ENCODE measurements around the gene GPN1. TPM values are rescaled to one million over a fixed set of nuclear protein-coding genes. Genes with fewer than 3 reads are reported as not detected.
A peak's percentile ranks its signal among the peaks of the same experiment; 100 is the strongest.
"Not testable (repeated sequence)": the region's sequence is repeated elsewhere in the genome, so short reads cannot be mapped to it uniquely, and the experiment has no call there.

Gene GPN1
- 31.3 TPM for polyA plus RNA-seq (2013, experiment 1 of 2; ENCODE audit: insufficient read length)
- polyA plus RNA-seq (2013, experiment 2 of 2; ENCODE audit: insufficient read length): 36.4 TPM

DNA sequence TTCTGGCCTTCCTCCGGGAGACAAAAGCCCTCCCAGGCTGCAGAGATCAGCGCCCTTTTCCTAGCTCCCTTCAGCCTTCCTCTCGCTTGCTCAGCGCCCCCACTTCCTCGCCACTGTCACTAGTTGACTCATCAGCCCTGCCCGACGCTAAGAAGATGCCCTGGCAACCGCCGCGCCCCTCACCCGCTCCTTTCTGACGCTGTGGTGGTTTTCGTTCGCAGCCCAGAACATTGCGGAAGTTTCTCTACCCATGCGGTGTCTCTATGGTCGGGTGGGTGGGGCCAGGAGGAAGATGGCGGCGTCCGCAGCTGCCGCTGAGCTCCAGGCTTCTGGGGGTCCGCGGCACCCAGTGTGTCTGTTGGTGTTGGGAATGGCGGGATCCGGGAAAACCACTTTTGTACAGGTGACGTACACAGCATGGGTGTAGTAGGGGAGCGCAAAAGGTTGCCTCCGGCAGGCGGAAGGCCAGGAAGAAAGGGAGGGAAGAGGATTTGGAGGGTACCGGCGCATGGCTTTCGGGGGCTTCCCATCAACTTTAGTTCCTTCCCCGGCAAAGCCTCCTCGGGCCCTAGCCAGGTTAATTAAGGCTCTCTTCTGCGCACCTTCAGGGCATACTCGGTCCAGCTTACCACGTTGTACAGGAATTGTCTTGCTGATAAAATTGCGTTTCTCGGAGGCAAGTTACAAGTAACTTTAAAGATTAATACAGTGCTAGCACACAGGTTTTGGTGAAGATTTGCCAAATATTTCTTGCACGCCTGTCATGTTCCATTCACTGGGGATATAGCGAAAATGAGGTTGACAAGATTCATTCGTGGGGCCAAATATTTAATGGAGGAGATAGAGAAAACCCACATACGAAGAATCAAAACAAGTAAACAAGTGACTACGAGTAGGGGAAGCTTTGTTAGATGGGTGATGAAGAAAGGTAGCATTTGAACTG lies at the start of gene GPN1, which contains the start of gene CCDC121:
TSS of gene GPN1 (plus strand) at position 284 of the 943 bp plus-strand sequence. CDS start at position 293, 9 bp downstream.
TSS of gene CCDC121 (minus strand) at position 246 of the 943 bp plus-strand sequence. CDS start 1,213 bp downstream, outside the sequence.
- DNase-seq: peak; percentile 94

- DNase-seq: no peak
Observed at GRCh38 chr2:27581417-27582128, 47.3 kb upstream of the GPN1 start.

DNA sequence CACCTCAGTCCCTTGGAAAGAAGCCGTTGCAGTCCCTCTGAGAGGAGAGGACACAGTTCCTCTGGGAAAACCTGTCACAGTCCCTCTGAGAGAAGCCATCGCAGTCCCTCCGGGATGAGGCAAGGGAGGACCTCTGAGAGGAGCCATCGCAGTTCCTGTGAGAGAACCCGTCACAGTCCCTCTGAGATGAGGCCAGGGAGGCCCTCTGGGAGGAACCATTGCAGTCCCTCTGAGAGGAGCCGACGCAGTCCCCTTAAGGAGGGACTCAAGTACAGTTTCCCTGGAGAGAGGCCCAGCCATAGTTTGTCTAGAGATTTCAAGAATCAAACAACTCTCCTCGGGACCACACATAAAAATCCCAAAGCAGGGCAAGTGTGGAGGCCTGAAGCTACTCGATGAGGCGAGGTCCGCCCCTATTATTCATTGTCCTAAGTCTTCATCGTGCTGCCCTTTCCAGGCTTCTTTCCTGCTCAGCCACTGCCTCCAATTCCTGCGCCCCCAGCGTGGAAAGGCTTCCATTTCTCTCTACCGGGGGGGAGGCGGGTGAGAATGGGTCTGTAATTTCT lies 46.6 kb upstream of the GPN1 start:
- no peak for DNase-seq

- peak; percentile 97 for DNase-seq
Observed at GRCh38 chr2:27582695-27583389, 46.0 kb upstream of the GPN1 start, which contains the start of gene ZNF512. TSS of gene ZNF512 (plus strand) at chr2:27583042. CDS start at chr2:27583113, 71 bp downstream.

DNA sequence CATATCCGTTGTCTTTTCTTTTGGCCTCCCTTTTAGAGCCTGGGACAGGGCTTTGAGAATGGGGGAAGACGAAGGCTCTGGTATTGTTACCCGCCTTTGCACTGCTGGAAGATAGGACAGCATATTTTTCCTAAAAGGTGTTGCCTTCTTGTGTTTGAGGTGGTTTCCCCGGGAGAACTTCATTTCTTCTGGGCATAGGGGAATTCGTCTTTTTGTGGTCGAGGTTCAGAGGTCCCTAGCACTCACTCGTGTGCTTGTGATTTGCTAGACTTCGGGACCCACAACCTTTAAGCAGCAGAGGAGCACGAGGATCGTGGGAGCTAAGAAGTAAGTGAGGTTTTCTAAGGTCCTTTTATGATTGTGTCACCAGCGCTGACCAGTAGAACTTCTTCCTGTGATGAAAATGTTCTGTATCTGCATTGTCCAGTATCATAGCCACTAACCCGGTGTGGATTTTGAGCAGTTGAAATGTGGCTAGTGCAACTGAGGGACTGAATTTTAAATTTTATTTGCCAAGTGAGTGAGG lies 45.4 kb upstream of the GPN1 start:
- no peak for DNase-seq

GRCh38 chr2:27584597-27584996 lies 44.3 kb upstream of the GPN1 start:
- DNase-seq: no peak

- no peak for DNase-seq
Observed at GRCh38 chr2:27587025-27587424, 41.8 kb upstream of the GPN1 start.

DNA sequence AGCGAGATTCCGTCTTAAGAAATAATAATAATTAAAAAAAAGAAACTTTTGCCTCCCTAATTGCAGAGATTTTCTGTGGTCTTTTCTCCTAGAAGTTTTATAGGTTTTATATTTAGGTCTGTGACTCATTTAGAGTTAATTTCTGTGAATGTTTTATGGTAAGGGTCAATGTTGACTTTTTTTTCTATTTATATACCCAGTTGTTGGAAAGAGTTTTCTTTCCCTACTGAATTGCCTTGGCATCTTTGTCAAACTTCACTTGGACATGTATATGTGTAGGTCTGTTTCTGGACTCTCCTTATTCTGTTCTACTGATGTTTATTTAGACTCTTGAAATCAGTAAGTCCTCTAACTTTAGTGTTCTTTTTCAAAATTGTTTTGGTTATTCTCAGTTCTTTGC lies 40.5 kb upstream of the GPN1 start:
- DNase-seq: no peak

DNA sequence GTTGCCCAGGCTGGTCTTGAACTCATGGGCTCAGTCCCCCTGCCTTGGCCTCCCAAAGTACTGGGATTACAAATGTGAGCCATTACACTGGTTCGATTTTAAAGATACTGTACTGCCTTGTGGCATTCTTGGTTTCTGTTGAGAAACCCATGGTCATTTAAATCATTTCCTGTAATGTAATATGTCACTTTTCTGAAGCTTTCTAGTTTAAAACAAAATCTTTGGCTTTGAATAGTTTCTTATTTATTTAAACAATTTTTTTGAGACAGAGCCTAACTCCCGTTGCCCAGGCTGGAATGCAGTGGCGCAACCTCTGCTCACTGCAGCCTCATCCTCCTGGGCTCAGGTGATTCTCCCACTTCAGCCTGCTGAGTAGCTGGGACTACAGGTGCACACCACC lies 37.1 kb upstream of the GPN1 start:
- no peak for DNase-seq

GRCh38 chr2:27593240-27593639 lies 35.6 kb upstream of the GPN1 start:
- DNase-seq: no peak

- DNase-seq: not testable (repeated sequence)
Observed at GRCh38 chr2:27594020-27594703, 34.7 kb upstream of the GPN1 start.

GRCh38 chr2:27595412-27595811 lies 33.4 kb upstream of the GPN1 start:
- DNase-seq: not testable (repeated sequence)

DNA sequence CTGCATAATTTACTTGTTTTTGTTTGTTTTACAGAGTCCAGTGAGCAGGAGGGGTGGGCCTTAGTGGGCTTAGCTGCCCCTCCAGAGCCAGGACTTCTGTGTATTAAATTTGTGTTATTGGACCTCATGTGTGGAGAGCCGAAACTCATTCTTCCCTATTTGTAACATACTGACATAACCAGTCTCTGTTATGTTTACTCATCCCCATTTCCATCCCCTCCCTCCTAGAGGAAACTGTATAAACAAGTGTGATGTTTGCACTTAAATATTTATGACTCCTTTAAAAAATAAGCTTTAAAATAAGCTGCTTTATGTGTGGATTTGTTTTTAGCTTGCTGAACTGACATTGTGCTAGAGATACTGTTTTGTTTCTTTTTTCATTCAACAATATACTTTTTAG lies 32.2 kb upstream of the GPN1 start:
- DNase-seq: no peak

GRCh38 chr2:27606611-27607010 lies 22.2 kb upstream of the GPN1 start:
- DNase-seq: no peak

DNA sequence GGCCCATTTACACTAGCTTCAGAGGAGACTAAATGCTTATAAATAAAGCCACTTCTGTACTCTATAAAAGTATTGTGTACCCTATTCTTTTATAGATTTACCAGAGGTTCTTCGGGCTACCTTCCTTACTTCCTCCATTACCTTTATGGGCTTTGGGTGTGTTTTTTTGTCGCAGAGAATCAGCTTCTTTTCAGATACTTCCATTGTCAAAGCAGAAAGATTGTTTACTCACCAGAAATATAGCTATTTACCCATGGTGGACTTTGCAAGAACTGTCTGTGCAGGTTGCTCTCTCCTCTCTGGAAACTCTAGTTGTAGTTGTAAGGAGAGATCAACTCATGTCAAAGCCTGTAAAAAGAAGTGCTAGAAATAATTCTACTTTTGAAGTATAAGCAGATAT lies 14.9 kb upstream of the GPN1 start:
- DNase-seq: no peak

- DNase-seq: no peak
Observed at GRCh38 chr2:27615316-27615715, 13.5 kb upstream of the GPN1 start.

DNA sequence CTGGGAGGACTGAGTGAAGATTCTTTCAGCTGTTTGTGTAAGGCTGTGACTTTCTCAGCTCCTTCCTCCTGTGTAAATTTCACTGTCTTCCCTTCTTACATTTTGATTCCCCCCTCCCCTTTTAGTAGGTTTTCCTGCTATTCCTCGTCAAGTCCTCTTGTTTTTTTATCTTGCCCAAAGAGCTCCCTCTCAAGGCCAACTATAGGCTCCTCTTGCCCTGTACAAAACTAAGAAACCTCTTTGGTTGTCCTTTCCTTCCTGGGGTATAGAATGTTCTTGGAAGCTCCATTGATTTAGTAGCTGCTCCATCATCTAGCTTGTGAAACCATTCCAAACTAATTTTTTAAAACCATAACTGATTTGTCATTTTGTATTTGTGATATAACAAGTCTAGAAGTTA lies 7.3 kb upstream of the GPN1 start:
- no peak for DNase-seq

DNA sequence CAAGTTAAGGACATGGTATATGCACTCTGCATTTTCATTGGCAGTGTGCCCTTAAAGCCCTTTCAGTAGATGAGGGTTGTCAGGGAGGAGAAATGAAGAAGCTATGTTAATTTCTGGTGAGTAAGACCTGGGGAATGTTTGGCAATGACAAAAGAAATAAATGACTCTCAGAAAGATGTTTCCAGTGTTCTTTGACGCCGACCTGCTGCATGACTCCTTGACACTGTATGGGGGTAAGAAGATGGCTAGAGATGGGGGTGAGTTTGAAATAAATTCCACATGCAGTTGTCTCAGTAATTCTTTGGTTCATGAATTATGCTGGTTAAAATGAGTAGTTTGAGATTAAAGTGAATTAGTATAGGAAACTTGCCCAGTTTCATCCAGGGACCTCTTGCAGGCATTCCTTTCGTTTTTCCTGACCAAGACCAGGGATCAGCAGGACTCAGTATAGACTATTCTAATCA lies 5.9 kb upstream of the GPN1 start:
- DNase-seq: peak; percentile 91

- DNase-seq: no peak
Observed at GRCh38 chr2:27624943-27625342, 3.9 kb upstream of the GPN1 start.

- DNase-seq: not testable (repeated sequence)
Observed at GRCh38 chr2:27626323-27626722, 2.5 kb upstream of the GPN1 start.

DNA sequence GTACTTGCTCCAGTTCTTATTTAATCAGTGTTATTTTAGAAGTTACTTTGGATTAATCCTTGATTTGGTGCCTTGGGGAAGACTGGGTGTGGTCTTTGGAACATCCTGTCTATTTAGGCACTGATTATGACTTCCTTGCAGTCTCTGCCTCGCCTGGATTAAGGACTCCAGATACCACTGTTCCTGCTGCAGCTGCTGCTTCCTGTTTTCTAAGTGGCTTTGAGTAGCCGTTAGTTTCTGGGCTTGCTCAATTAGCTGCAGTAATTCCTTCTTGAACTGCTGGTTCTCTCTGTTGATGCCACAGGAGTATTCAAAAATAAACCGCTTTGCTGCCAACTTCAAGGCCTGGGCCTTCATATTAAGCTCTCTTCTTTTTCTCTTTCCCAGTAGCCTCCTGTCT lies 1.9 kb upstream of the GPN1 start:
- DNase-seq: not testable (repeated sequence)
